D721Med (cell line): ENCODE measurements around the gene SEMA5B.

Source experiments
- DNase-seq: peaks from one replicate; pipeline ENCODE4 v3.0.0; 2011; ENCODE audit warnings: low spot score; ENCODE audit not compliant: insufficient read length
- FAIRE-seq: peaks from 2 replicates; lab custom pipeline; 2011; peaks lifted over from hg19 to GRCh38; lab: Jason Lieb, UNC
- CTCF ChIP-seq: IDR thresholded peaks from 2 replicates; pipeline ENCODE4 v1.5.1; 2012; ENCODE audit warnings: mild to moderate bottlenecking, control low read depth; ENCODE audit not compliant: insufficient read depth; ENCODE audit errors: missing control alignments

SEMA5B gene

DNA sequence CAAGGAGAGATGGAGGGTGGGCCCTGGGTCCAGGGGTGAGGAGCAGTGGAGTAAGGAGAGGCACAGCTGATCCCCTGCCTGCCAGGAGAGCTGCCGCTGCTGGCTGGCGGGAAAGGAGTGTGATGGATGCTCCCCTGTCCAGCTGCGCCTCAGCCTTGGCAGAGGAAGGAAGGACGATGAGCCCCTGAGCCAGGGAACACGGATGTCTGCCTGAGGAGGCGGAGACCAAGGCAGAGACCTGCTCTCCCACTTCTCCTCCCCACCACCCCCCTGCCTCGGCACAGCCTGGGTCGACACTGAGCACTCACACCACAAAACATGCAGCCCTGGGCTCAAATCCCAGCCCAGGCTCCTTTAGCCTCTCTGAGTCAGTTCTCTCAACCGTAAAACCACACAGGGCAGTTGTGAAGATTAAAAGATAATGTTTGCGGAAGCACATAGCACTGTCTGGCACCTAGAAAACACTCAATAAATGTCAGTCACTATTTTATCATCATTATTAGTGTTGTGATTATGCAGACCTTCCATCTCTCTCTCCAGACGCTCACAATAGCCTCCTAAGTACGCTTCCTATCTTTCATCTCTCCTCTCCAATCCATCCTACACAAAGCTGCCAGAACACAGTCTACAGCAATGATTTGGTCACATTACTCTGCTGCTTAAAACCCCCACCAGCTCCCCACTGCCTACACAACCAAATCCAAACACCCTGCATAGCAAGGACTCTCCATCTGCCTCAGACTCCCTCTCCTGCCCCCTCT lies 52.2 kb downstream of the SEMA5B start:
- FAIRE-seq = no peak
- peak; percentile 75 for DNase-seq
- TF ChIP-seq CTCF = no peak

GRCh38 chr3:122974764-122975162 lies 52.8 kb downstream of the SEMA5B start:
- TF ChIP-seq CTCF = no peak
- no peak for FAIRE-seq
- no peak for DNase-seq

DNA sequence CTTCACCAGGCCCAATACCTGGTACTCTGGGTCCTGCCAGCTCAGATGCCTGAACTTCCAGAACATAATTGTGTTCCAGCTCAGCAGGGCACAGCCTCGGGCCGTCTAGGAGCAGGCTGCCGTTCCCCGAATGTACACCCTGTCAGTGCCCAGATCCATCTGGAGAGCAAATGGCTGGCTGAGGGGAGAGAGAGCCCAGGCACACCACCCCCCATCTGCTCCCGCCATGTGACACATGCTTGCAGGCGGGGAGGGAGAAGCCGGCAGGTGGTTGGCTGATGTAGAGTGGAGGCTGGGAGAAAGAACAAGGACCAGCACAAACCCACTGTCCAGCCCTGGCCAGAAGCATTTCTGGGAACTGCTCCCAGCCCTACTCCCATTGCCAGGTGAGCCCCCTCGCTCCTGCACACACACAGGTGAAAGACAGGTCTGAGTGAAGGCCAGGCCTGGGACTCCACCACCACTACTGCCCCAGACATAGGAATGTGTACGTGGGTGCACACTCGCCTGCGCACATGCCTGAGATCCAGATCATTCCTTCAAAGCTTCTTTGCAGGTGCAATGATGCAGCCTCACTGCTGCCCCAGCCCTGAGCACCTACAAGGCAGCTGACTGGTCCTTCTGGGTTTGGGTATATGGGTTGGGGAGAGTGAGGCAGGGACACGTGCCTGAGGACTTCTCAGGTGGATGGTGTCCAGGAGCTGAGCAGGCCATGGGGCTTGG lies 53.5 kb downstream of the SEMA5B start:
- no peak for DNase-seq
- FAIRE-seq = no peak
- no peak for TF ChIP-seq CTCF

DNA sequence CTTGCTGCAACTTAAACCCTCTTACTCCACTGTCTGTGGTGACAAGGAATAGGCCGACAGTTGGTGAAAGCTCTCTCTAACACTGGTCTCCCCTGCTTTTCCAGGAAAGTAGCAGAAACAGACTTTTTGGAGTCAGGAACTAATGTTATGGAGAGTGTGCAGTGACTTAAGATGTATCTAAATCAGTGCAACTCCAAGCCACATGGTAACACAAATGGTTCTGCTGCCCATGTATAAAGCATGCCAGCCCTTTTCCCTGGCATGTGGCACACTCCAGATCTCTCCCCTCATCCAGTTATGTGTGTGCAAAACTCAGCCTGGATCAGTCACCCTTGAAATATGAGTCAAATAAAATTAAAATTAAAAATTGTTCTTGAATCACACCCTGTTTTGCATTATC lies 55.4 kb downstream of the SEMA5B start:
- no peak for FAIRE-seq
- DNase-seq = no peak
- no peak for TF ChIP-seq CTCF

DNA sequence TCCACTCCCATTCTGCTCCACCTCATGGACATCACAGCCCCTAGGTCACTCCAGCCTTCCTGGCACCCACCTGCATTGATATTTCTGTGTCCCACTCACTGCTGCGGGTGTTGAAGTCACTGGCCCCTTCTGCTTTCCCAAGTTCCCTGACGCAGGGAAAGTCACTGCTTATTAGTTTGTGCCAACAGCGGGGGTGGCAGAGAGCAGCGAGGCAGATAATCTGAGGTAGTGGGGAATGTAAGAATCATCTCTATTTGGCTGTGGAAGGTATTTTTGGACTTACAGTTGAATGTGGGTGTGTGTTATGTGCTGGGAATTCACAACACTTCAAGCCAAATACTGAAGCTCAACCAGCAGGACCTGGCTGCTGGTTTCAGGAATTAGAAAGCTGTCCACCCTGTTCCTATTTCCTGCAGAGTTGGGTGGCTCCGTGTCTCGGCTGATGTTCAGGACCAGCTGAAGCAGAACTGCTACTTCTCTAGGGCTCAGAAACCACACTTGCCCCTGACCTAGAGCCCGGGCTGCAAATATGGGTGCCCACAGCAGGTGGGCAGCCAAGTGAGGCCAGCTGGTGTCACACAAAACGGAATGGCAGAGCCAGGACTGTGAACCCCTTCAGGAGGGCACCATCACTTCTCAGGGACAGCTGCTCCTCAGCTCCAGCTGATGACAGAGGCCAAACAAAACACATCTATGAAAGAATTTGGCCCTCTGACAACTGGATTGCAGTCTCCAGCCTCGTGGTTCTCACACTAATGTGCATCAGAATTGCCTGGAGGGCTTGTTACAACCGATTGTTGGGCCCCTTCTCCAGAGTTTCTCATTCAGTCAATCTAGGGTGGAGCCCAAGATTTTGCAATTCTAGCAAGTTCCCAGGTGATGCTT lies 57.7 kb downstream of the SEMA5B start:
- no peak for DNase-seq
- no peak for TF ChIP-seq CTCF
- no peak for FAIRE-seq

- no peak for TF ChIP-seq CTCF
- FAIRE-seq (no peak), DNase-seq (no peak)
Measured at GRCh38 chr3:122967765-122968164, 59.8 kb downstream of the SEMA5B start.
